Neural progenitor cell (in vitro differentiated cells): ENCODE results near the gene STPG1. TPM values are rescaled to one million over a fixed set of nuclear protein-coding genes. Genes with fewer than 3 reads are reported as not detected.
"Not testable (repeated sequence)": the region's sequence is repeated elsewhere in the genome, so short reads cannot be mapped to it uniquely, and the experiment has no call there.

Experiments
- DNase-seq: peaks from one replicate; pipeline ENCODE4 v3.0.0-alpha.2; 2016; ENCODE audit warnings: low spot score
- H2AFZ ChIP-seq: fragments of 200-600 bp; sonication (generic); replicated peaks from 2 replicates; pipeline ENCODE4 v1.6.1; 2016; ENCODE audit warnings: antibody characterized with exemption
- H3F3A ChIP-seq: fragments of 200-600 bp; sonication (generic); 2 replicates; pipeline ENCODE4 v1.6.1; 2016; ENCODE audit warnings: antibody characterized with exemption, low read depth
- H3K27ac ChIP-seq: fragments of 200-600 bp; sonication (generic); 2 replicates; pipeline ENCODE4 v1.5.1; 2016; ENCODE audit warnings: mild to moderate bottlenecking
- H3K27me3 ChIP-seq: fragments of 200-600 bp; sonication (generic); 2 replicates; pipeline ENCODE4 v1.6.1; 2016; ENCODE audit warnings: mild to moderate bottlenecking, moderate library complexity
- H3K36me3 ChIP-seq: fragments of 200-600 bp; sonication (generic); 2 replicates; pipeline ENCODE4 v1.5.1; 2016
- H3K4me1 ChIP-seq: fragments of 200-600 bp; sonication (generic); 2 replicates; pipeline ENCODE4 v1.6.1; 2016; ENCODE audit warnings: mixed run types
- H3K4me2 ChIP-seq: fragments of 200-600 bp; sonication (generic); 2 replicates; pipeline ENCODE4 v1.6.1; 2016
- H3K4me3 ChIP-seq: fragments of 200-600 bp; sonication (generic); 2 replicates; pipeline ENCODE4 v1.5.1; 2016
- H3K79me2 ChIP-seq: fragments of 200-600 bp; sonication (generic); 2 replicates; pipeline ENCODE4 v1.6.1; 2016; ENCODE audit warnings: low read depth
- H3K9ac ChIP-seq: fragments of 200-600 bp; sonication (generic); 2 replicates; pipeline ENCODE4 v1.6.1; 2016
- H3K9me3 ChIP-seq: fragments of 200-600 bp; sonication (generic); 2 replicates; pipeline ENCODE4 v1.5.1; 2016; ENCODE audit warnings: low read depth
- H4K20me1 ChIP-seq: fragments of 200-600 bp; sonication (generic); 2 replicates; pipeline ENCODE4 v1.6.1; 2016; ENCODE audit warnings: low read depth
- H3K27ac Mint-ChIP-seq: 3 replicates; pipeline ENCODE4 v1.8.0; 2021; ENCODE audit warnings: mixed read lengths
- H3K27me3 Mint-ChIP-seq: 2 replicates; pipeline ENCODE4 v1.8.0; 2022; ENCODE audit warnings: low read depth, mild to moderate bottlenecking, inconsistent platforms, moderate library complexity, mixed read lengths; ENCODE audit not compliant: insufficient read depth
- H3K36me3 Mint-ChIP-seq: 3 replicates; pipeline ENCODE4 v1.8.0; 2021; ENCODE audit warnings: mixed read lengths
- H3K4me1 Mint-ChIP-seq: 3 replicates; pipeline ENCODE4 v1.8.0; 2021; ENCODE audit warnings: mixed read lengths
- H3K4me3 Mint-ChIP-seq: 3 replicates; pipeline ENCODE4 v1.8.0; 2021; ENCODE audit warnings: mild to moderate bottlenecking, moderate library complexity, mixed read lengths
- H3K9me3 Mint-ChIP-seq: 3 replicates; pipeline ENCODE4 v1.8.0; 2020; ENCODE audit warnings: mixed read lengths
- CTCF ChIP-seq: fragments of 200-600 bp; sonication (generic); IDR thresholded peaks from 2 replicates; pipeline ENCODE4 v1.5.1; 2017; ENCODE audit warnings: antibody characterized with exemption, mild to moderate bottlenecking
- EZH2 ChIP-seq: fragments of 200-600 bp; sonication (generic); IDR thresholded peaks from 2 replicates; pipeline ENCODE4 v1.6.1; 2017; ENCODE audit warnings: antibody characterized with exemption, mild to moderate bottlenecking, moderate library complexity
- EZH2phosphoT487 ChIP-seq: fragments of 200-600 bp; sonication (generic); IDR thresholded peaks from 2 replicates; pipeline ENCODE4 v1.6.1; 2017; ENCODE audit warnings: antibody characterized with exemption
- total RNA-seq: library from RNA; depleted of rRNA; stranded (reverse); fragments of >200 nt; gene quantifications from 2 replicates; pipeline ENCODE4 v1.2.3, GENCODE V29; 2015; ENCODE audit warnings: low replicate concordance

The STPG1 gene
- total RNA-seq, 1 donor from 2014 or later, result 15.9 TPM

GRCh38 chr1:24450857-24451397 is 37.3 kb upstream of the STPG1 start:
- Mint-ChIP-seq H3K9me3 (no peaks in the 10 kb centered on the region), H3K36me3 (no peaks in the 10 kb centered on the region), H3K27ac (no peak overlapping the region), H3K4me1 (no peaks in the 10 kb centered on the region), H3K27me3 (no peaks in the 10 kb centered on the region), H3K4me3 (no peak overlapping the region)
- TF ChIP-seq CTCF, result no peak
- no peaks in the 10 kb centered on the region for H3K27me3 ChIP-seq
- no peak for DNase-seq
- H4K20me1 ChIP-seq, result no peaks in the 10 kb centered on the region
- no peak overlapping the region for H3K4me2 ChIP-seq
- H3K36me3 ChIP-seq, result no peaks in the 10 kb centered on the region
- no peak overlapping the region for H3K27ac ChIP-seq
- H3K4me3 ChIP-seq, result no peak overlapping the region
- no peaks in the 10 kb centered on the region for H3K9me3 ChIP-seq
- no peaks in the 10 kb centered on the region for H3K4me1 ChIP-seq
- no peak overlapping the region for H3K9ac ChIP-seq
- H3K79me2 ChIP-seq, result no peaks in the 10 kb centered on the region
- no peak overlapping the region for H2AFZ ChIP-seq
- no peaks in the 10 kb centered on the region for H3F3A ChIP-seq

- DNase-seq, result no peak
- no peak overlapping the region for H3K4me3 ChIP-seq
- Mint-ChIP-seq H3K9me3 (no peaks in the 10 kb centered on the region), H3K4me3 (no peak overlapping the region), H3K27ac (no peak overlapping the region), H3K27me3 (no peaks in the 10 kb centered on the region), H3K36me3 (no peaks in the 10 kb centered on the region), H3K4me1 (no peaks in the 10 kb centered on the region)
- H3K79me2 ChIP-seq, result no peaks in the 10 kb centered on the region
- H3K27me3 ChIP-seq, result no peaks in the 10 kb centered on the region
- H3K9me3 ChIP-seq, result no peaks in the 10 kb centered on the region
- TF ChIP-seq CTCF (no peak), EZH2 (no peak), EZH2phosphoT487 (no peak)
- H4K20me1 ChIP-seq, result no peaks in the 10 kb centered on the region
- H2AFZ ChIP-seq, result no peak overlapping the region
- no peaks in the 10 kb centered on the region for H3K4me1 ChIP-seq
- H3K4me2 ChIP-seq, result no peak overlapping the region
- H3K27ac ChIP-seq, result no peak overlapping the region
- no peaks in the 10 kb centered on the region for H3K36me3 ChIP-seq
- H3K9ac ChIP-seq, result no peak overlapping the region
- no peaks in the 10 kb centered on the region for H3F3A ChIP-seq
Observed at GRCh38 chr1:24450316-24450715, 36.7 kb upstream of the STPG1 start.

- H3K9ac ChIP-seq, H2AFZ ChIP-seq, H3K9me3 Mint-ChIP-seq, H3F3A ChIP-seq, H3K27me3 ChIP-seq, H3K4me1 Mint-ChIP-seq, H3K27me3 Mint-ChIP-seq, H3K79me2 ChIP-seq, H4K20me1 ChIP-seq, H3K27ac Mint-ChIP-seq, DNase-seq, H3K36me3 Mint-ChIP-seq, H3K9me3 ChIP-seq, H3K36me3 ChIP-seq, H3K4me3 Mint-ChIP-seq, H3K27ac ChIP-seq, H3K4me3 ChIP-seq, H3K4me2 ChIP-seq: not testable (repeated sequence)
- H3K4me1 ChIP-seq, result peaks cover 12% of the 10 kb centered on the region
Observed at GRCh38 chr1:24446446-24446845, 32.9 kb upstream of the STPG1 start.

- Histone ChIP-seq H3K36me3 (no peaks in the 10 kb centered on the region), H3K27me3 (no peaks in the 10 kb centered on the region), H3K4me1 (peaks cover 31% of the 10 kb centered on the region), H3K27ac (peak overlapping the region; percentile 56), H4K20me1 (no peaks in the 10 kb centered on the region), H2AFZ (no peak overlapping the region), H3K9me3 (no peaks in the 10 kb centered on the region), H3K9ac (no peak overlapping the region), H3K79me2 (no peaks in the 10 kb centered on the region), H3K4me3 (no peak overlapping the region), H3K4me2 (peak overlapping the region; percentile 44), H3F3A (peaks cover 17% of the 10 kb centered on the region)
- DNase-seq, result peak; percentile 29
- no peak for TF ChIP-seq EZH2phosphoT487
- TF ChIP-seq EZH2, result no peak
- no peak for TF ChIP-seq CTCF
- no peaks in the 10 kb centered on the region for H3K36me3 Mint-ChIP-seq
- H3K9me3 Mint-ChIP-seq, result no peaks in the 10 kb centered on the region
- no peak overlapping the region for H3K4me3 Mint-ChIP-seq
- H3K4me1 Mint-ChIP-seq, result peaks cover 20% of the 10 kb centered on the region
- no peak overlapping the region for H3K27ac Mint-ChIP-seq
- H3K27me3 Mint-ChIP-seq, result peaks cover 3% of the 10 kb centered on the region
Observed at GRCh38 chr1:24443241-24443656, 29.7 kb upstream of the STPG1 start.
